Limb (tissue), 2 donors: Measurements from ENCODE around the gene PTX3.

Experiments used
- DNase-seq, 2 donors: peaks; one replicate each; pipeline ENCODE4 v3.0.0-alpha.2; 2016; ENCODE audit errors: extremely low spot score in 2 of 2

PTX3 gene

DNA sequence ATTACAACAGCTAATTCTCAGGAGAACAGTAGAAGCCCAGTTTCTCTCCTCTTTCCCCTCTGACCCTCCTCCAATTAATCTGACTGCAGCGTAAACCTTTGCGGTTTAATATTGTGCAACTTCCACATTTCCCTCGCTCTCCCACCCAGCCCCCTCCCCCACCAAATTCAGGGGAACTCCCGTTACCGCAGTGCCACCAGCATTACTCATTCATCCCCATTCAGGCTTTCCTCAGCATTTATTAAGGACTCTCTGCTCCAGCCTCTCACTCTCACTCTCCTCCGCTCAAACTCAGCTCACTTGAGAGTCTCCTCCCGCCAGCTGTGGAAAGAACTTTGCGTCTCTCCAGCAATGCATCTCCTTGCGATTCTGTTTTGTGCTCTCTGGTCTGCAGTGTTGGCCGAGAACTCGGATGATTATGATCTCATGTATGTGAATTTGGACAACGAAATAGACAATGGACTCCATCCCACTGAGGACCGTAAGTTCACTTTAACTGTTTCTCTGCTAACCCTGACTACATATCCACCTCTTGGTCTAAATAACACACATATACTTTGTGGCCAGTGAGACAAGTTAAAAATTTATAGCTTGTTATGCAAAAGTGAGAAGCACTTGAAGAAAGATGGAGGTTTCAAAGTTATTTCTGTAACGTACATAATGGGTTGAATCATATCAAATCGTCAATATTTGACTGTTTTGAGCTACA lies at the start of gene PTX3:
TSS of gene PTX3 (plus strand) at position 268 of the 709 bp plus-strand sequence. CDS start at position 352, 84 bp downstream.
- peak; percentile 74 to 75 for DNase-seq

- no peak for DNase-seq
Observed at GRCh38 chr3:157387708-157388435, 48.8 kb upstream of the PTX3 start.

- DNase-seq, result no peak
Observed at GRCh38 chr3:157388976-157389375, 47.7 kb upstream of the PTX3 start.

GRCh38 chr3:157390713-157391515 lies 45.7 kb upstream of the PTX3 start:
- no peak for DNase-seq

- DNase-seq, result no peak
Observed at GRCh38 chr3:157392104-157392503, 44.5 kb upstream of the PTX3 start.

- DNase-seq, result no peak
Observed at GRCh38 chr3:157393113-157393512, 43.5 kb upstream of the PTX3 start.

DNA sequence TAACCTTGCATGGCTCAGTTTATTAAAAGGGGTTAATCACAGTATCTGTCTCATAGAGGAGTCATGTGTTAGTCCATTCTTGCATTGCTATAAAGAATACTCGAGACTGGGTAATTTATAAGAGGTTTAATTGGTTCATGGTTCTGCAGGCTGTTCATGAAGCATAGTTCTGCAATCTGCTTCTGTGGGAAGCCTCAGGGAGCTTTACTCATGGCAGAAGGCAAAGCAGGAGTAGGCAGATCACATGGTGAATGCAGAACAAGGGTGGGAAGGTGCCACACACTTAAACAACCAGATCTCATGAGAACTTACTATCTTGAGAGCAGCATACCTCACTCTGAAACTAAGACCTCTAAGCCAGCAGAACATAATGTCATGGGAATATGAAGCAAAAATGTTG lies 42.2 kb upstream of the PTX3 start:
- no peak for DNase-seq

- no peak for DNase-seq
Observed at GRCh38 chr3:157398598-157398997, 38.1 kb upstream of the PTX3 start.

DNA sequence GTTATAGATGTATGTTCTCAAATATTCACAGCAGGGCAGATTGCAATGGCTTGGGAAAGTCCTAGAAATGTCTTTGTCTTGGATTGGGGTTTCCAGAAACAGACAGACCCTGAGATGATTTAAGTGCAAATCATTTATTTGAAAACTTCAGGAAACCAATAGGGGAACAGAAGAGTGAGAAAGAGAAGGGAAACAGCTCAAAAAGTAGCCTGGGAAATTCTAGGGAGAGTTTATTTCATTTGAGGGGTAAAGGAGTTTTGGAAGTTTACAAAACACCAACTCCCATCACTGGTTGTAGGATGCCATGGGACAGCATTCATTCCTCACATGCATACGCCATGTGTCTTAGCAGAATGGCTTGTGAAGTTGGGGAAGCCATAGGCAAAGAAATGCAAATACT lies 32.3 kb upstream of the PTX3 start:
- no peak for DNase-seq

DNA sequence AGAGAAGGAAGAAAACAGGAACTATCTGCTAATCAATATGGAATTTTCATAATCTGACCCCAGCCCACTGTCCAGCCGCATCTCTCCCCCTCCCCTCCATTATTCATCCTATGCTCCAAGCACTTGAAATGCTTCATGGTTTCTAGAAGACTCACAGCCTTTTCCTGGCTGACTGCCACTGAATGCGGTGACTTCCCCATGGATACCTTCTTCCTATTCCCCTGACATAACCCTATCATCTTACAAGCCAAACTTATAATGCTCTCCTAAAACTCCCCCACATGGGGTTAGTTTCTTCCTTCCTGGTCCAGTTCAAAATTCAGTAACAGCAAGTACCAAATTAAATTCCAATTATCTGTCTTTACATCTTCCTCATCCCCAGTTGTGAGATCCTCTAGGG lies 31.2 kb upstream of the PTX3 start:
- DNase-seq, result no peak

DNA sequence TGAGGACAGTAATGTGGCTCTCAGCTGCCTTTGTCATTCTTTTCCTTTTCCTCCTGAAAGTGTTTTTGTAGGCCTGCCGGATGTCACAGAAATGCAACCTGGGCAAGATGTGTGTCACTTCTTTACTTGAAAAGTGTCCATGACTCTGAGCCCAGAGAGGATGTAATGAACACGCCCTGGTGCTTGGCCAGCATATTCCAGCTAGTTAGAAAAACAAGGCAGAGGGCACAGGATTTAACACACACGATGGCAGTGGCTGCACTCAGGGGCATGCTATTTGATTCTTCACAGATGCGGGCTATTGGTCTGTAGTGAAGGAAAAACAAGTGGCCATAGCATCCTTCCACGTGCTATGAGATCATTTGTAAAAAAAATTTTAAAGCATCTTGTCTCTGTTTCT lies 30.3 kb upstream of the PTX3 start:
- DNase-seq, result no peak

GRCh38 chr3:157407769-157408168 lies 28.9 kb upstream of the PTX3 start:
- DNase-seq, result no peak

- no peak for DNase-seq
Observed at GRCh38 chr3:157408499-157409149, 28.0 kb upstream of the PTX3 start.

DNA sequence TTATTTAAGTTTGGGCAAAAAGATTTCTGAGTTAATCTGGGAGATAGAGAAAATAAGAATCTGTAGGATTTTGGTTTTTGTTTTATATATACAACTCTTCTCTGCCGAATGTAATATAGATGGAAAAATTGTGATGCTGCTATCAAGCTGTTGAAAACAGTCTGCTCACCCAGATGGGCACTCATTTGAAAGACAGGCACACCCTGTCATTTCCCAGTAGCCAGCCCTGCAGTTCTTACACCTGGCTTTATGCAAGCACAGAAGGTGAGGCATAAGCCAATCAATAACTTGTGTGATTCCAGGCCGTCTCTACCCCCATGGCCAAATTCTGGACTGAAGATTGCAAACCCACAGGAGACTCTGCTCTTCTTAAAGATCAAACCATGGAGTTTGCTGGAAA lies 27.1 kb upstream of the PTX3 start:
- DNase-seq, result no peak

- DNase-seq, result no peak
Observed at GRCh38 chr3:157410945-157411344, 25.7 kb upstream of the PTX3 start.

DNA sequence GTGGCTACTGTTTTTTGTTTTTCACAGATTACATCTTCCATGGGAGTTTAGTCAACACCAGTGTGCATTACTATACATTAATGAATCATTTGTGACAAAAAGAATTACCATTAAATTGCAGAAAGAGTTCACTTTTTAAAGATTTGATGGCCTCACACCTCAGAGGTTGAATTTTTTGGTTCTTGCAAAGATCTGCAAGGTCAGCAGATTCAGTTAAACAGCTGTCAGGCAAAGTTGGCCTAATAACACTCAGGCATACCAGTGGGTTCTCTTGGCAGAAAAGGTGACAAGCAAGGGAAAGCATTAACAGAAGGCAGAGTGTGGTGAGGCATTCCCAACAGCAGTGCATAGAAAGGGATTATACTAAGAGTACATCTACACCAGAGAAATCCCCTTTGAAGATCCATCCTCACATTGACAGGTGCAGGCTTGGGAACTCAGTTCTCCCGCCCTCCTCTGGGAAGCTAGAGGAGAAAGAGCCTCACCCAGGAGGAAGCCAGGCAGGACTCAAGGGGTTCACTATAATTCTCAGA lies 24.3 kb upstream of the PTX3 start:
- DNase-seq, result no peak

GRCh38 chr3:157414861-157415260 lies 21.8 kb upstream of the PTX3 start:
- no peak for DNase-seq

- no peak for DNase-seq
Observed at GRCh38 chr3:157416347-157417087, 20.1 kb upstream of the PTX3 start.

GRCh38 chr3:157417247-157417646 lies 19.4 kb upstream of the PTX3 start:
- DNase-seq, result no peak

- no peak for DNase-seq
Observed at GRCh38 chr3:157418104-157418503, 18.5 kb upstream of the PTX3 start.

DNA sequence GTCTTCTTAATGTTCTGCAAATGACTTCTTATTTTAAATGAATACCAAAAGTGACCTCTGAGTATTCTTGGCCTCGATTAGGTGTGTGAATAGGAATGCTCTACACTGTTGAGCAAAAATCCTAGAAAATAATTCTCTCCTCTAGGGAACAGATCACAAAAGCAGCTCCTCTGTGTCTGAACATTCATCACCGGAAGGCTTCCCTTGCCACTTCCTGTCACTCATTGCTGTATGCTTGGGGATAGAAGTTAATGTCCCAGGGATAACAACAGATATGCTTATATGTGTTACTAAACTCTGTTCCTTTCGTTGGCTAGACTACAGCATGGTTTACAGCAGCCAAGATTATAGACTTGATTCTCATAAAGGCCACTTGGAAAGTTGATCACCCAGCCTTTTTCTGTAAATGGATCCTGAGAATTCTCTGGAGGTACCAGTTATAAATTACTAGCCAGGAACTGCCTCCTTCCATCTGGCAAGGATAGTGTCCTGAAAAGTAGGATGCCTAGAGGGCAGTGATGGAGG lies 16.0 kb upstream of the PTX3 start:
- no peak for DNase-seq
